Measurements from ENCODE around the gene WDR83. TPM values are rescaled to one million over a fixed set of nuclear protein-coding genes. Genes with fewer than 3 reads are reported as not detected.
"Not testable (repeated sequence)": the region's sequence is repeated elsewhere in the genome, so short reads cannot be mapped to it uniquely, and the experiment has no call there.

WDR83 gene
- total RNA-seq, 2 donors from 2014 or later: 10.1 to 11.6 TPM

DNA sequence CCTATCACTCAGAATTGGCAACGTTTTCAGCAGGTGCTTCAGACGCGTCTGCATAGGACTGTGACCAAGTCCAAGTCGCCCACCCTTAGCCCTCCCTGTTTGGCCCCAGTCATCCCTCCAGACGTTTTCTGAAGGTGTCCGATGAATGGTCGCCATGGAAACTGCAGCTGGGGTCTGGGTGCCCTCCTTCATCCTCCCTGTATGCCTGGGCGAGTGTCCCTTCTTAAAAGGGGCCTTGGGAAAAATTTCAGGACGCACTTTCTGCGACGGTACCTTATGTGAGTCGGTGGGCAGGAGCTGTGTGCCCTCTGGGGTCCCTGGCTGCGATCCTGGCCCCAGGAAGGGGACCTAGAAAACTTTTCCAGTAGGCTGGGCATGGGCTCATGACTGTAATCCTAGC is 25.2 kb upstream of the WDR83 start:
- no peaks in the 10 kb centered on the region for H3K27me3 ChIP-seq
- DNase-seq (ENCODE audit: low spot score): no peak
- no peak overlapping the region for H3K27ac ChIP-seq
- TF ChIP-seq, protein P1, sequence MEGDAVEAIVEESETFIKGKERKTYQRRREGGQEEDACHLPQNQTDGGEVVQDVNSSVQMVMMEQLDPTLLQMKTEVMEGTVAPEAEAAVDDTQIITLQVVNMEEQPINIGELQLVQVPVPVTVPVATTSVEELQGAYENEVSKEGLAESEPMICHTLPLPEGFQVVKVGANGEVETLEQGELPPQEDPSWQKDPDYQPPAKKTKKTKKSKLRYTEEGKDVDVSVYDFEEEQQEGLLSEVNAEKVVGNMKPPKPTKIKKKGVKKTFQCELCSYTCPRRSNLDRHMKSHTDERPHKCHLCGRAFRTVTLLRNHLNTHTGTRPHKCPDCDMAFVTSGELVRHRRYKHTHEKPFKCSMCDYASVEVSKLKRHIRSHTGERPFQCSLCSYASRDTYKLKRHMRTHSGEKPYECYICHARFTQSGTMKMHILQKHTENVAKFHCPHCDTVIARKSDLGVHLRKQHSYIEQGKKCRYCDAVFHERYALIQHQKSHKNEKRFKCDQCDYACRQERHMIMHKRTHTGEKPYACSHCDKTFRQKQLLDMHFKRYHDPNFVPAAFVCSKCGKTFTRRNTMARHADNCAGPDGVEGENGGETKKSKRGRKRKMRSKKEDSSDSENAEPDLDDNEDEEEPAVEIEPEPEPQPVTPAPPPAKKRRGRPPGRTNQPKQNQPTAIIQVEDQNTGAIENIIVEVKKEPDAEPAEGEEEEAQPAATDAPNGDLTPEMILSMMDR (IDR thresholded peaks at IDR 0.05): no peak
- H3K4me1 ChIP-seq: peaks cover 0 to 12% of the 10 kb centered on the region in 2 donors
- H3K9me3 ChIP-seq: no peaks in the 10 kb centered on the region
- no peak overlapping the region for H3K4me3 ChIP-seq
- H3K36me3 ChIP-seq: no peaks in the 10 kb centered on the region

DNA sequence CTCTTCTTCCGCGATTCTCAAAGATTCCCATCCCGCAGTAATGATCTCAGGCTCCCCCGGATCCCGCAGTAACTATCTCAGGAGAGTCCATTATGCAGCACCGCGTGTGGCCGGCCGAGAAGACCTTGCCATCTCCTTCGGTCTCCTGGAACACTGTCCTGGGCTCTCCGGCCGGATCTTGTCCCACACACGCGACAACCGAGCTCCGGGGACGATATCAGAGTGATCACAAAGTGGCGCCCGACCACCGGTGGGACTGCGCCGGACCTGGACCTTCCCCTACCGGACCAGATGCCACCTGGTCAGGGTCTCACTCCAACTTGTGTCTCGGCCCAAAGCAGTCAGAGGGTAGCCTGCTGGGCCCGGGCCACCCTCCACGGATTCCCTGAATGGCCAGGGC is 24.1 kb upstream of the WDR83 start:
- no peak for DNase-seq (ENCODE audit: low spot score)
- H3K4me3 ChIP-seq: no peak overlapping the region
- TF ChIP-seq, protein P1 (IDR thresholded peaks at IDR 0.05): no peak
- H3K36me3 ChIP-seq: no peaks in the 10 kb centered on the region
- H3K9me3 ChIP-seq: no peaks in the 10 kb centered on the region
- peaks cover 0 to 14% of the 10 kb centered on the region in 2 donors for H3K4me1 ChIP-seq
- H3K27me3 ChIP-seq: no peaks in the 10 kb centered on the region
- H3K27ac ChIP-seq: no peak overlapping the region

DNA sequence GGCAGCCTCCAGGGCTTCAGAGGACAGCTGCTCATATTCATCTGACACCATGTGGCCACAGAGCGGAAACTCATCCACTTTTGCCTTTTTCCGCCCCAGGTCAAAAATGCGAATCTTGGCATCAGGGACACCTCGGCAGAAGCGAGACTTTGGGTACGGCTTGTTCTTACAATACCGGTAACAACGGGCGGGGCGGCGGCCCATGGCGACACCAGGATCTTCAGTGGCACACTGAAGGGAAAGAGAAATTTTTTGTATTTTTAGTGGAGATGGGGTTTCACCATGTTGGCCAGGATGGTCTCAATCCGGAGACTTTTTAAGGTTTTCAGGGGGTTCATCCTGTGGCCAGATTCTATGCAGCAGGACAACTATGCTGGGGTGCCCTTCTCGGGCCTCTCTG is 22.9 kb upstream of the WDR83 start:
- not testable (repeated sequence) for DNase-seq (ENCODE audit: low spot score); H3K27me3 ChIP-seq; H3K27ac ChIP-seq; H3K4me3 ChIP-seq; H3K36me3 ChIP-seq; H3K9me3 ChIP-seq
- H3K4me1 ChIP-seq: peaks cover 0 to 26% of the 10 kb centered on the region in 2 donors

DNA sequence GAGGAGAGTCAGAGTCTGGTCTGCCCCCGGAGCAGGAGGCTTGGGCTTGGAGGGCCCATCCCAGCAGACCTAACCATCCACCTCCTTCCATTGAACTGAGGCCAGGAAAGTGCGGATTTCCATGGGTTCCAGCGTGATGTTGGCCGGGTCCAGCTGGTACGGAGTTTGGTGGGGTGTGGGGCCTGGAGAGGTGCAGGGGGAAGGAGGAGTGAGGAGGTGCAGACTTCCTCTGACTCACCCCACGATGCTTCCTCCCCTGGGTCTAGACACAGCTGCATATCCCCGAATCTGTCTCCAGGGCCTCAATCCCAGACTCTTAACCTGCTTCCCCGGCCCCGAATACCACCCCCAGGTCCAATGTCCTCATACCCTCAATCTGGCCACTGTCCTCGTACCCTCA is 20.1 kb upstream of the WDR83 start:
- Histone ChIP-seq H3K27ac (no peak overlapping the region), H3K36me3 (no peaks in the 10 kb centered on the region), H3K4me3 (no peak overlapping the region), H3K9me3 (no peaks in the 10 kb centered on the region), H3K4me1 (peaks cover 0 to 14% of the 10 kb centered on the region in 2 donors), H3K27me3 (no peaks in the 10 kb centered on the region)
- DNase-seq (ENCODE audit: low spot score): no peak
- TF ChIP-seq, protein P1 (IDR thresholded peaks at IDR 0.05): no peak

DNA sequence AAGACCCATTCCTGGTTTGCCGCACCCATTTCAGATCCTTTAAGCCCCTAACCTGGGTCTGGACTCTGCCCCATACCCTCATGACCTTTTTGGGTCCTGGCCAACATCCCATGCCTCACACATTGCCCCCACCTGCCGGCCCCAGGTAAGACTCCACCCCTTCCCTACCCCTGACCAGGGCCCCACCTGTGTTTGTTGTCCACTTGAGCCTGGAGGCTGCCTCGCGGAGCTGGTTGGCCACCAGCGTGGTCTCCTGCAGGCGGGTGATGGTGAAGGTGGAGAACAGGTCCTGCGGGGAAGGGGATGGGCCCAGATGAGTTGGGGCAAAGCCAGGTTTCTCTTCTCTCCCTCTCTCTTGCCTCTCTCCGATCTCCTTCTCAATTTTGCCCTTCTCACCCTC is 19.6 kb upstream of the WDR83 start:
- peak overlapping the region in 1 of 2 donors; percentile 46 for H3K4me3 ChIP-seq
- TF ChIP-seq, protein P1 (IDR thresholded peaks at IDR 0.05): no peak
- DNase-seq (ENCODE audit: low spot score): no peak
- H3K27me3 ChIP-seq: no peaks in the 10 kb centered on the region
- peaks cover 0 to 14% of the 10 kb centered on the region in 2 donors for H3K4me1 ChIP-seq
- H3K9me3 ChIP-seq: no peaks in the 10 kb centered on the region
- no peak overlapping the region for H3K27ac ChIP-seq
- no peaks in the 10 kb centered on the region for H3K36me3 ChIP-seq

DNA sequence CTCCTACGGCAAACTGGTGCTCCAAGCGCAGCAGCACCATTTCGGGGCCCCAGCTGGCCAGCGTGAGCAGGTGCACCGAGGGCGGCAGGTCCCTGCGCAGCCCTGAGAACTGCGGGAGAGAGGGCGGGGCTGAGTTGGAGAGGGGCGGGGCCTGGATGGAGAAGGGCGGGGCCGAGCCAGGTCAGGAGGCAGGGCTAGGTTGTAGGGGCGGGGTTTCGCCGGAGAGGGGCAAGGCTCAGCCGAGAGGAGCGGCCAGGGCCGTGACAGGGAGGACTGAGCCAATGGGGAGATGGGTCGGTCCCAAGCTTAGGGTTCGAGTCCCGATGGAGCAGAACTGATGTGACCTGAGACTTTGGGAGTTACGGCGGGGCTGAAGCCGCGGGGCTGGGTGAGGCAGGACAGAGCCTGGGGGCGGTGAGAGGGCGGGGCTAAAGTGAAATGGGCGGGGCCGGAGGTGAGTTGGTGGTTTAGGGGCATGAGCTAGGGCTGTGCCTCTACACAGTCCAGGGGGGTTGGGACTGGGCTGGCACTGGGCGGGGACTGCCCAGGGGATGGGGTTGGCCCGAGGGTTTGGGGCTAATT is 19.0 kb upstream of the WDR83 start:
- TF ChIP-seq, protein P1 (IDR thresholded peaks at IDR 0.05): no peak
- Histone ChIP-seq H3K27ac (no peak overlapping the region), H3K9me3 (no peaks in the 10 kb centered on the region), H3K36me3 (no peaks in the 10 kb centered on the region), H3K27me3 (no peaks in the 10 kb centered on the region), H3K4me1 (peaks cover 0 to 14% of the 10 kb centered on the region in 2 donors), H3K4me3 (peak overlapping the region; percentile 36 to 46)
- DNase-seq (ENCODE audit: low spot score): no peak
